ENCODE data around the gene RFX3. TPM values are rescaled to one million over a fixed set of nuclear protein-coding genes. Genes with fewer than 3 reads are reported as not detected.

The RFX3 gene
- total RNA-seq, 1 experiment from 2014 or later: 7.4 TPM

DNA sequence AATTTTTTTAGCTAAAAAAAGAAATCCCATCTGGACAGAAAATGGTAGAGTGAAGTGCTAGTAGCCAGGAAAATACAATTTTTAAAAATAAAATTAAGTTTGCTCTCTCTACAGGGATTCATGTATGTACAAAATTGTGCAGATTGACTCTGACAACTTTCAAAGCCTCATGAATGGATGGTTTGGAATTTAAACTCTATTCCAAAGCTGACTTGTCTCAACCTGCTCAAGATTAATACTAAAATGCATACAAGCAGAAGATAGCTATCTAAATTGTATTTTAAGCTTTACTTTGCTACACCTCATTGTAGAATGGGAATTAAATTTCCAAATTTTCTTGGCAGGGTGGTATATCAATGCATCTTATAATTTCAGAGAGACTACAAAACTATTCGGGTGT is 257.6 kb downstream of the RFX3 start:
- Histone ChIP-seq H3K36me3 (ENCODE audit: insufficient read depth, low read length, poor library complexity, severe bottlenecking) (no peaks in the 10 kb centered on the region), H3K4me3 (ENCODE audit: low read depth, low read length, poor library complexity, severe bottlenecking) (no peak overlapping the region), H3K4me1 (ENCODE audit: insufficient read depth, low read length, poor library complexity, severe bottlenecking) (no peaks in the 10 kb centered on the region), H3K27ac (ENCODE audit: low read depth, low read length, poor library complexity, severe bottlenecking) (no peak overlapping the region), H3K9me3 (ENCODE audit: low read depth, low read length, poor library complexity, severe bottlenecking) (no peaks in the 10 kb centered on the region), H3K27me3 (replicated peaks; ENCODE audit: insufficient read depth, low read depth, low read length, poor library complexity) (no peaks in the 10 kb centered on the region)
- intact Hi-C loops (cut with micrococcal nuclease; ENCODE audit: unreplicated experiment): no loop called here
- CTCF ChIA-PET: no interaction called here
- TF ChIP-seq EZH2 (IDR thresholded peaks at IDR 0.05; ENCODE audit: borderline replicate concordance, low read depth, low read length, poor library complexity, severe bottlenecking): no peak
- TF ChIP-seq, protein P1, sequence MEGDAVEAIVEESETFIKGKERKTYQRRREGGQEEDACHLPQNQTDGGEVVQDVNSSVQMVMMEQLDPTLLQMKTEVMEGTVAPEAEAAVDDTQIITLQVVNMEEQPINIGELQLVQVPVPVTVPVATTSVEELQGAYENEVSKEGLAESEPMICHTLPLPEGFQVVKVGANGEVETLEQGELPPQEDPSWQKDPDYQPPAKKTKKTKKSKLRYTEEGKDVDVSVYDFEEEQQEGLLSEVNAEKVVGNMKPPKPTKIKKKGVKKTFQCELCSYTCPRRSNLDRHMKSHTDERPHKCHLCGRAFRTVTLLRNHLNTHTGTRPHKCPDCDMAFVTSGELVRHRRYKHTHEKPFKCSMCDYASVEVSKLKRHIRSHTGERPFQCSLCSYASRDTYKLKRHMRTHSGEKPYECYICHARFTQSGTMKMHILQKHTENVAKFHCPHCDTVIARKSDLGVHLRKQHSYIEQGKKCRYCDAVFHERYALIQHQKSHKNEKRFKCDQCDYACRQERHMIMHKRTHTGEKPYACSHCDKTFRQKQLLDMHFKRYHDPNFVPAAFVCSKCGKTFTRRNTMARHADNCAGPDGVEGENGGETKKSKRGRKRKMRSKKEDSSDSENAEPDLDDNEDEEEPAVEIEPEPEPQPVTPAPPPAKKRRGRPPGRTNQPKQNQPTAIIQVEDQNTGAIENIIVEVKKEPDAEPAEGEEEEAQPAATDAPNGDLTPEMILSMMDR (conservative IDR thresholded peaks at IDR 0.05; ENCODE audit: low read depth, low read length): no peak
- BruUV-seq (replicated peaks): no TSS peak
- DNase-seq (ENCODE audit: low spot score): no peak
- POLR2A ChIA-PET (ENCODE audit: low non-redundant PET): no interaction called here

DNA sequence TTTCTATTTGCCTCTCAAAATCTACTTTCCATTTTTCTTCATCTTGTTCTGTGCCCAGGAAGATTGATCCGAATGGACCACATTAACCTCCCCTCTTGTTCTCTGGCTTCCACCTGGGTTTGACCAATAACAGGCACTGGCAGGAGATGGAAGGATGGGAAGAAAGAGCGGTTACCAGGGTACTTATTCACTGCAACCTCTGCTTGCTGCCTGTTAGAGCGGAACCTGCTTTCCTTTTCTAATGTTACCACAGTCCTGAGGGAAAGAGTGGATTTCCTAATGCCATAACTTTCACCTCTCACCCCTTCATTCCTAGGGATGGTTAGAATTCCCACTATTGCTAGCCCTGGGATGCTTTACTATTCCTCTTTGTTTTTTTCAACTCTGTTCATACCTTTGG is 262.1 kb downstream of the RFX3 start:
- no peak overlapping the region for H3K4me3 ChIP-seq (ENCODE audit: low read depth, low read length, poor library complexity, severe bottlenecking)
- intact Hi-C loops (cut with micrococcal nuclease; ENCODE audit: unreplicated experiment): no loop called here
- no peaks in the 10 kb centered on the region for H3K9me3 ChIP-seq (ENCODE audit: low read depth, low read length, poor library complexity, severe bottlenecking)
- H3K36me3 ChIP-seq (ENCODE audit: insufficient read depth, low read length, poor library complexity, severe bottlenecking): no peaks in the 10 kb centered on the region
- no peak overlapping the region for H3K27ac ChIP-seq (ENCODE audit: low read depth, low read length, poor library complexity, severe bottlenecking)
- no peak for TF ChIP-seq EZH2 (IDR thresholded peaks at IDR 0.05; ENCODE audit: borderline replicate concordance, low read depth, low read length, poor library complexity, severe bottlenecking)
- TF ChIP-seq, protein P1 (conservative IDR thresholded peaks at IDR 0.05; ENCODE audit: low read depth, low read length): no peak
- H3K4me1 ChIP-seq (ENCODE audit: insufficient read depth, low read length, poor library complexity, severe bottlenecking): no peaks in the 10 kb centered on the region
- no peaks in the 10 kb centered on the region for H3K27me3 ChIP-seq (replicated peaks; ENCODE audit: insufficient read depth, low read depth, low read length, poor library complexity)
- ChIA-PET POLR2A (ENCODE audit: low non-redundant PET) (no interaction called here), CTCF (no interaction called here)
- no TSS peak for BruUV-seq (replicated peaks)
- DNase-seq (ENCODE audit: low spot score): no peak

DNA sequence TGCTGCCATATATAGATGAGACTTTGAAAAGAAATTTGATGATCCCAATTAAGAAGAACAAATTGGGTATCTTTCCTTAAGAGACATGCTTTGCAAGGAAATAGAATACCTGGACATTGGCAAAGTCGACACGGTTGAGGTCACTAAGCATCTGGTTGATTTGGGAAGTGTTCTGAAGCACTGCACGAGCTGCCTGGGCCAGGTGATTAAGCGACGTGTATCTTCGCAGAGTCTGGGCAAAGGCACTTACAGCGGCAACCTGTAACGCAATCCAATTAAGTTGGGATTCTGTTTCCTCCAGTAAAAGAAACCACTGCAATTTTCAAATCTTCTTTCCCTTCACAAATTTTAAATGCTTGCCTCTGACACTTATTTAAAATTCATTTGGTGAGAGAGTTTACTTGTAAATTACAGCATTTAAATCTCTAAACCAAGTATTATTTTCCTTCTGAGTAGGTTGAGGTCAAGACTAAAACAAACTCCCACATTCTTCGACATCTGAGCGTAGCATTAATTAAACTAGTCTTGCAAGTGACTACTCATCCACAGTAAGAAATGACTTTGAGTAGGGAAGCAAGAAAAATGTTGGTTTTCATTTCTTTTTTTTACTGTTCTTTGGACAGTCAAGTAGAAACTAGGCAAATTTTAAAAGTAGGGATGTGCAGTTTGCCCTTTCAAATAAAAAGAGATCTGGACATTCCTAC is 262.8 kb downstream of the RFX3 start:
- ChIA-PET CTCF (no interaction called here), POLR2A (ENCODE audit: low non-redundant PET) (no interaction called here)
- no peak for TF ChIP-seq EZH2 (IDR thresholded peaks at IDR 0.05; ENCODE audit: borderline replicate concordance, low read depth, low read length, poor library complexity, severe bottlenecking)
- TF ChIP-seq, protein P1 (conservative IDR thresholded peaks at IDR 0.05; ENCODE audit: low read depth, low read length): no peak
- BruUV-seq (replicated peaks): no TSS peak
- H3K4me1 ChIP-seq (ENCODE audit: insufficient read depth, low read length, poor library complexity, severe bottlenecking): no peaks in the 10 kb centered on the region
- intact Hi-C loops (cut with micrococcal nuclease; ENCODE audit: unreplicated experiment): no loop called here
- DNase-seq (ENCODE audit: low spot score): no peak
- no peaks in the 10 kb centered on the region for H3K27me3 ChIP-seq (replicated peaks; ENCODE audit: insufficient read depth, low read depth, low read length, poor library complexity)
- H3K9me3 ChIP-seq (ENCODE audit: low read depth, low read length, poor library complexity, severe bottlenecking): no peaks in the 10 kb centered on the region
- H3K4me3 ChIP-seq (ENCODE audit: low read depth, low read length, poor library complexity, severe bottlenecking): no peak overlapping the region
- no peak overlapping the region for H3K27ac ChIP-seq (ENCODE audit: low read depth, low read length, poor library complexity, severe bottlenecking)
- H3K36me3 ChIP-seq (ENCODE audit: insufficient read depth, low read length, poor library complexity, severe bottlenecking): no peaks in the 10 kb centered on the region
